ENCODE measurements around the gene TUBB.
A peak's percentile ranks its signal among the peaks of the same experiment; 100 is the strongest.

TUBB gene

DNA sequence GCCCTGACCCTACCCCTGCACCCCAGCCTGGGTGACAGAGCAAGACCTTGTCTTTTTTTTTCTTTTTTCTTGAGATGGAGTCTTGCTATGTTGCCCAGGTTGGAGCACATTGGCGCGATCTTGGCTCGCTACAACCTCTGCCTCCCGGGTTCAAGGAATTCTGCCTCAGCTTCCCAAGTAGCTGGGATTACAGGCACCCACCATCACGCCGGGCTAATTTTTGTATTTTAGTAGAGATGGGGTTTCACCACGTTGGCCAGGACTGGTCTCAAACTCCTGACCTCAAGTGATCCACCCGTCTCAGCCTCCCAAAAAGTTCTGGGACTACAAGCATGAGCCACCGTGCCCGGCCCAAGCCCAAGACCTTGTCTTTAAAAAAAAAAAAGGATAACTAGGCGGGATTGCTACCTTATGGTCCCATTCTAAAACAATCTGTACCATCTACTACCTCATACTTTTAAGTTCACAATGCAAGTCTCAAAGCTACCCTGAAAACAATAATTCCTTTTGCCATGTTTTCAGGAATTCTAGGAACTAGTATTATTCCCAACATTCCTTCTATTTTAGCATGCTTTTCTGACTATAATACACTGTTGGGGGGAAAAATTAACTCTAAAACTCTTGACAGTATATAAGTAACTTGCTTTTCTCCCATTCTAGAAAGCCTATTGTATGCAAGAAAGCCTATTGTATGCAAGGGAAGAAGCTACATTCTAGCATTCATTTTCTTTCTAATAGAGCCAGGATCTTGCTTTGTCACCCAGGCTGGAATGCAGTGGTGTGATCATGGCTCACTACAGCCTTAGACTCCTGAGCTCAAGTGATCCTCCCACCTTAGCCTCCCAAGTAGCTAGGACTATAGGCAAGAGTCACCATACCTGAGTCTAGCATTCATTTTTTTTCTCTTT, 6.6 kb downstream of the TUBB start:
- Mint-ChIP-seq H3K27me3 (no peaks in the 10 kb centered on the region), H3K4me1 (ENCODE audit: low read depth in 2 of 2) (peaks cover 34% of the 10 kb centered on the region in 2 donors), H3K27ac (peak overlapping the region in 1 of 2 donors; percentile 66), H3K9me3 (no peaks in the 10 kb centered on the region), H3K4me3 (no peak overlapping the region), H3K36me3 (ENCODE audit: insufficient read depth) (peaks cover 74% of the 10 kb centered on the region)
- no peak for DNase-seq
- no peak for ATAC-seq (replicated peaks)

DNA sequence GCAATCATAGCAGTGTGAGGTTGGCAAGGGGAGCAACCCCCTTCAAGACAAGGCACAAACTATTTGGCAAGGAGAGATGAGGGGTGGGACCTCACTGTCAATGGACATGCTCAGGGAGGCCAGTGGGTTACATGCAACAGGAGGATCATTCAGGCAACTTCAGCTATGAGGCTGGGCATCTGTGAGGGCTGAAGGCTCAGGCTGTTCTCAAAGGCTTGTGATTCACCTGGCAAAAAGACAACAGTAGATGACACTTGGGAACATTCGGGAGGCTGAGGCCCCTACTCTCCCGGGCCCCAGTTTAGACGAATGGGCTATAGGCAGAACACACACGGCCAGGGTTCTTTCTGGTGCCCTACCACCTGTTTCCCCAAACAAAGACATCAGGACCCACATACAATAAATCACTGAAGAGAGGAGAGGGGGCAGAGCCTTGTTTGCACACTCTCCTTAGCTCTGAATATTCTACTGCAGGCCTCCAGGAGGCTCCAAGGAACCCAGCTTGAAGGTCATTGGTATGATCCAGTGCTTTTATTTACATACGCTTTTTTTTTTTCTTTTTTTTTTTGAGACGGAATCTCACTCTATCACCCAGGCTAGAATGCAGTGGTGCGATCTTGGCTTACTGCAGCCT, 7.9 kb downstream of the TUBB start:
- DNase-seq (no peak), ATAC-seq (replicated peaks) (no peak)
- Mint-ChIP-seq H3K27ac (peak overlapping the region in 1 of 2 donors; percentile 66), H3K4me1 (ENCODE audit: low read depth in 2 of 2) (peaks cover 26 to 28% of the 10 kb centered on the region in 2 donors), H3K27me3 (no peaks in the 10 kb centered on the region), H3K9me3 (no peaks in the 10 kb centered on the region), H3K4me3 (no peak overlapping the region), H3K36me3 (ENCODE audit: insufficient read depth) (peaks cover 70% of the 10 kb centered on the region)

DNA sequence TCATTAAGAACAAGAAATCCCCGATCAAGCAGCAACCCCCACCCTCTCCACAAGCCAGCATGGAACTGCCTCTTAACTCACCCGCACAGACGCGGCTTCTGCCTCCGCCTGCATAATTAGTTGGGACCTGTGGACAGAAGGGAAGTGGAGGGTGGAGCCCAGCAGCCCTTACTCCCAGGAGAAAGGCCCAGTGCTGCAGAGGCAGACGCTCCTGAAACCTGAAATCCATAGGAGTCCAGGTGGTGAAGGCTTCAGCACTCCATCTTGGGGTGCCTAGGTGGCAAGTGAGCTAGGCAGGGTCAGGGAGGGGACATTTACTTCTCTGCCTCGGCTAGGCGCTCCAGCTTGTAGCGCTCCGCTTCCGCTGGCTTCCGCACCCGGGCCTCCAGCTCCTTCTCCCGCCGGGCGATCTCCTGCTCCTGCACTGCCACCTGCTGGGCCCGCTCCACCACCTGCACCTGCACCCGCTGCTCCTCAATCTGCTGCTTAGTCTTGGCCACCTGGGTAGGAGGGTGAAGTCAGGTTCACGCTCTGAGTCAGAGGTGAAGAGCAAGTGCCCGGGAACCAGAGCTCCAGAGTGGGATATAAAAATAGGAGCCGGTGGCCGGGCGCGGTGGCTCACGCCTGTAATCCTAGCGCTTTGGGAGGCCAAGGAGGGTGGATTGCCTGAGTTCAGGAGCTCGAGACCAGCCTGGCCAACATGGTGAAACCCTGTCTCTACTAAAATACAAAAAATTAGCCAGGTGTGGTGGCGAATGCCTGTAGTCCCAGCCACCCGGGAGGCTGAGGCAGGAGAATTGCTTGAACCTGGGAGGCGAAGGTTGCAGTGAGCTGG, 10.7 kb downstream of the TUBB start:
- Mint-ChIP-seq H3K9me3 (no peaks in the 10 kb centered on the region), H3K27ac (peak overlapping the region; percentile 62 to 68), H3K4me3 (peak overlapping the region; percentile 47 to 53), H3K36me3 (ENCODE audit: insufficient read depth) (peaks cover 52% of the 10 kb centered on the region), H3K4me1 (ENCODE audit: low read depth in 2 of 2) (peaks cover 12 to 18% of the 10 kb centered on the region in 2 donors), H3K27me3 (no peaks in the 10 kb centered on the region)
- peak; percentile 99 for ATAC-seq (replicated peaks)
- peak; percentile 70 to 73 (median 72) for DNase-seq

DNA sequence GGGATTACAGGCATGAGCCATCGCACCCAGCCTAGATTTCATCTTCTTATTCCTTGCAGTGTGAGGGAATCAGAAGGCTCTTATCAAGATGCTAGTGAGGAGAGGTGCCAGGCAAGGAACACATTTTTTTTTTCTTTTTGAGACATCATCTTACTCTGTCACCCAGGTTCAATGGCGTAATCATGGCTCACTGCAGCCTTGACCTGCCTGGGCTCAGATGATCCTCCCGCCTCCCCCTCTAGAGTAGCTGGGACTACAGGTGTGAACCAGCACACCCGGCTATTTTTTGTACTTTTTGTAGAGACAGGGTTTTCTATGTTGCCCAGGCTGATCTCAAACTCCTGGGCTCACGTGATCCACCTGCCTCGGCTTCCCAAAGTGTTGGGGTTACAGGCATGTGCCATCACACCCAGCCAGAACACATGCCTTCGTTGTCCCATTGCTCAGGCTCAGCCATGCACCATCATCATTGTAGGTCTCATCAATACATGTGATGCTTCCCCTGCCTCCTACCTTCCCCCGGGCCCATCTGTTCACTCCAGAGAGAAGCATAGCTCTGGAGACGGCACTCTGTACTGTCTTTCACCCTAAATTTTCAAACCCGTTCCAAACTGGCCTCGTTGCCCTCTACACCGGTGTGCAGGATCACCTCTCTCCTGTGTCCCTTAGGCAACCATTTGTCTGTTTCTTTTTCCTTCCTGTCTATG, 12.2 kb downstream of the TUBB start:
- DNase-seq (no peak), ATAC-seq (replicated peaks) (no peak)
- H3K27me3 Mint-ChIP-seq: no peaks in the 10 kb centered on the region
- peaks cover 56% of the 10 kb centered on the region for H3K36me3 Mint-ChIP-seq (ENCODE audit: insufficient read depth)
- no peak overlapping the region for H3K4me3 Mint-ChIP-seq
- peaks cover 25 to 32% of the 10 kb centered on the region in 2 donors for H3K4me1 Mint-ChIP-seq (ENCODE audit: low read depth in 2 of 2)
- no peaks in the 10 kb centered on the region for H3K9me3 Mint-ChIP-seq
- H3K27ac Mint-ChIP-seq: no peak overlapping the region

DNA sequence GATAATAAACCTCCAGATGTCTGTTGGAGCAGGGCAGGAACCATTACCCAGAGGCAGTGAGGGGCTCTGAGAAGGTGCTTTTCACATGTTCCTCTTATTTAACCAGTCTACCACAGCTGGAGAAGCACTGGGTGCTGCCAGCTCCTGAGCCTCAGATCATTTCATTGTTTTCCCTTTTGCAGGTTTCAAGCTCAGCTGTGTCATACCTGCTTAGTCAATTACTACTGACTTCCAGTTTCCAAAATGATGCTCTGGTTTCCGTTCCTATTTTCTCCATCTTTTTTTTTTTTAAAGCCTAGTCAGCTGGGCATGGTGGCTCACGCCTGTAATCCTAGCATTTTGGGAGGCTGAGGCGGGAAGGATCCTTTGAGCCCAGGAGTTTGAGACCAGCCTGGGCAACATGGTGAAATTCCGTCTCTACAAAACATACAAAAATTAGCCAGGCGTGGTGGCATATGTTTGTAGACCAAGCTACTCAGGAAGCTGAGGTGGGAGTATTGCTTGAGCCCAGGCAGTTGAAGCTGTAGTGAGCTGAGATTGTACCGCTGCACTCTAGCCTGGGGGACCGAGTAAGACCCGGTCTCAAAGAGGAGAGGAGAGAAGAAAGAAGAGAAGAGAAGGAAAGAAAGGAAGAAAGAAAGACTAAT, 15.6 kb downstream of the TUBB start:
- ATAC-seq (replicated peaks): no peak

DNA sequence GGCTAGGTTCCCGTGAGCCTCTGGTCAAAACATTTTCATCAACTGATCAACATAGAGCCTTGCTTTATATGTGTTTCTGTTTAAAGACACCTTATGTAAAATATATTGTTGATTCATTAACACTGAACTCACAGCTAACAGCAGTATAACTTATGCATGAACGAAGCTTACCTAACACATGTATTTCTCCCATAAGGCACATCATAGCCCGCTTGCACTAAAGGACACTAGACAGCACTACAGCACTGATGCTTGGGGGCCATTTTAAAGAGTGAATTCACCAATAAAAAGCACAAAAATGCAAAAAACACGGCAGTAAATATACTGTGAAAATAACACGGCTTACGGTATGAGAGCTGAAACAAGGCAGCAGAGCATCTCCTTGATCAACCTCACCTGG, 18.4 kb downstream of the TUBB start:
- no peak overlapping the region for H3K27ac Mint-ChIP-seq
- DNase-seq: no peak
- ATAC-seq (replicated peaks): no peak
- no peaks in the 10 kb centered on the region for H3K9me3 Mint-ChIP-seq
- H3K27me3 Mint-ChIP-seq: no peaks in the 10 kb centered on the region
- H3K36me3 Mint-ChIP-seq (ENCODE audit: insufficient read depth): peaks cover 48% of the 10 kb centered on the region
- no peak overlapping the region for H3K4me3 Mint-ChIP-seq
- H3K4me1 Mint-ChIP-seq (ENCODE audit: low read depth in 2 of 2): peaks cover 42 to 56% of the 10 kb centered on the region in 2 donors

More for the DNA sequence above, 15.6 kb downstream of the TUBB start:
- Mint-ChIP-seq H3K9me3 (no peaks in the 10 kb centered on the region), H3K4me3 (peak overlapping the region; percentile 2 to 40), H3K27ac (no peak overlapping the region), H3K36me3 (ENCODE audit: insufficient read depth) (peaks cover 47% of the 10 kb centered on the region), H3K4me1 (ENCODE audit: low read depth in 2 of 2) (peaks cover 31 to 39% of the 10 kb centered on the region in 2 donors), H3K27me3 (no peaks in the 10 kb centered on the region)
- no peak for DNase-seq

DNA sequence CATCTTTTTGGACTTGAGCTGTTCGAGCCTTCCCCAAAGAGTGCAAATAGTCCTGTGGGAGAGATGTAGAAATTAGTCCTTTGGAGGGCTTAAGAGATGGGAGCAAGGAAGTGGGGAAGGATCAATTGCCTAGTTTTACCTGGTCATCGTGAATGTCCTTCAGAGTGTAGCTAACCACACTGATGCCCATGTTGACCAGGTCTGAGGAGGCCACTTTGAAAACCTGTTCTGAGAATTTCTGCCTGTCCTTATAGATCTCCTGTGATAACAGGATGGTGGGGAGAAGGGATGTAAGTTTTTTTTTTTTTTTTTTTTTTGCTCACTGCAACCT, 20.4 kb downstream of the TUBB start:
- ATAC-seq (replicated peaks) (no peak), DNase-seq (no peak)
- Mint-ChIP-seq H3K9me3 (no peaks in the 10 kb centered on the region), H3K4me3 (peak overlapping the region; percentile 90 to 97), H3K4me1 (ENCODE audit: low read depth in 2 of 2) (peaks cover 56 to 64% of the 10 kb centered on the region in 2 donors), H3K36me3 (ENCODE audit: insufficient read depth) (peaks cover 51% of the 10 kb centered on the region), H3K27me3 (no peaks in the 10 kb centered on the region), H3K27ac (peak overlapping the region in 1 of 2 donors; percentile 72)

DNA sequence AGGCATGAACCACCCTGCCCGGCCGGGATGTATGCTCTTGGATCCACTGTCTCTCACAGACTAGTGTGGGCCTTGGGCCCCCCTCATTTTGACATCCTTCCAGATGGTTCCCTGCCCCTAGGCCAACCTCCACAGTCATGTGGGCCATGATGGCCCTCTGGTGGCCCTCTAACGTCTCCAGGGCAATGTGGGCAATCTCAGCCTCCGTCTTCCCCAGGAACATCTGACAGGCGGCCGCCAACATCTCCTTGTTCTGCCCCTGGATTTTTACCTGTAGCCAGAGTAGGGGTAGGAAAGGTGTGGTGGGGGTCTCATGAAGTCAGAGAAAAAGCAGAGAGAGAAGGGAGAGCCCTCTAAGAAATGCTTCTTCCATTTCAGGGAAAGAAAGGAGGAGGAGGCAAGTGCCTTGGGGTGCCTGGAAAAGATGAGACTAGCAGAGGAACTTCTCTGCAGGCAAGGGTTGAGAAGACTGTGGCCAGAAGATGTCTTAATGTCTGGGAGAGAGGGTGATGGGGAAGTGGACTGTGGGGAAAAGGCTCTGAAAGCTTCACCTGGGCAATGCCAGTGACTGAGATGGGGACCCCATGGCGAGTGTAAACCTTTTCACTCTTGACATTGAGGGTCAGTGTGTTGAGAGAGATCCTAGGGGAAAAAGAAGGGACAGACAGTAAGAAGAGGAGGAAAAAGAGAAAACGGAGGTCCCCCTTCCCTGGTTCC, 21.1 kb downstream of the TUBB start:
- Mint-ChIP-seq H3K9me3 (no peaks in the 10 kb centered on the region), H3K27ac (peak overlapping the region; percentile 94 to 96), H3K27me3 (no peaks in the 10 kb centered on the region), H3K36me3 (ENCODE audit: insufficient read depth) (peaks cover 51% of the 10 kb centered on the region), H3K4me1 (ENCODE audit: low read depth in 2 of 2) (peaks cover 52 to 60% of the 10 kb centered on the region in 2 donors), H3K4me3 (peak overlapping the region; percentile 90 to 97)
- no peak for DNase-seq
- no peak for ATAC-seq (replicated peaks)

DNA sequence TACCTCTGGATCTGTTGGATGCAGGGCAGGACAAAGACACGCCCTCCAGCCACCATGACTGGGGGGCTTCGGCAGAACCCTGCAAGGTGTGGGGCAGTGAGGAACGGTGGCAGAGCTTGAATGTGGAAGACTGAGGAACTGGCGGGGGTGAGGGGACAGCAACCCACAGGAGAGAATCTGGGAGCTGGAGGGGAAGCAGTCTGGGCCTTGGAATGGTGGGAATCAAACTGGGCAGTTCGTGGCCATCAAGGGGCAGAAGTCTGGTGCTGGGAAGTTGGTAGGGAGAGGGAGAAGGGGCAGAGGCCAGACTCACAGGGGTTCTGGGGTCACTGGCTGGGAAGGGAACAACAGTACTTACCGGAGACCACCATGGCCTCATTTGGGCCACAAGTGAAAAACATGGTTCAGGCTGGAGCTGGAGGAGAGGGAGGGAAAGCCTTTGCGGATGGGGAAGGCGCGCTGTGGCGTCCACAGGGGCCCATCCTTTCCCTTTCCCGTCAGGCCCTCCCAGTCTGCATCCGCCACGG, 21.7 kb downstream of the TUBB start:
- Mint-ChIP-seq H3K9me3 (no peaks in the 10 kb centered on the region), H3K27me3 (no peaks in the 10 kb centered on the region), H3K36me3 (ENCODE audit: insufficient read depth) (peaks cover 48% of the 10 kb centered on the region), H3K4me3 (peak overlapping the region; percentile 90 to 97), H3K4me1 (ENCODE audit: low read depth in 2 of 2) (peaks cover 48 to 56% of the 10 kb centered on the region in 2 donors), H3K27ac (peak overlapping the region; percentile 94 to 96)
- DNase-seq: no peak
- ATAC-seq (replicated peaks): no peak

DNA sequence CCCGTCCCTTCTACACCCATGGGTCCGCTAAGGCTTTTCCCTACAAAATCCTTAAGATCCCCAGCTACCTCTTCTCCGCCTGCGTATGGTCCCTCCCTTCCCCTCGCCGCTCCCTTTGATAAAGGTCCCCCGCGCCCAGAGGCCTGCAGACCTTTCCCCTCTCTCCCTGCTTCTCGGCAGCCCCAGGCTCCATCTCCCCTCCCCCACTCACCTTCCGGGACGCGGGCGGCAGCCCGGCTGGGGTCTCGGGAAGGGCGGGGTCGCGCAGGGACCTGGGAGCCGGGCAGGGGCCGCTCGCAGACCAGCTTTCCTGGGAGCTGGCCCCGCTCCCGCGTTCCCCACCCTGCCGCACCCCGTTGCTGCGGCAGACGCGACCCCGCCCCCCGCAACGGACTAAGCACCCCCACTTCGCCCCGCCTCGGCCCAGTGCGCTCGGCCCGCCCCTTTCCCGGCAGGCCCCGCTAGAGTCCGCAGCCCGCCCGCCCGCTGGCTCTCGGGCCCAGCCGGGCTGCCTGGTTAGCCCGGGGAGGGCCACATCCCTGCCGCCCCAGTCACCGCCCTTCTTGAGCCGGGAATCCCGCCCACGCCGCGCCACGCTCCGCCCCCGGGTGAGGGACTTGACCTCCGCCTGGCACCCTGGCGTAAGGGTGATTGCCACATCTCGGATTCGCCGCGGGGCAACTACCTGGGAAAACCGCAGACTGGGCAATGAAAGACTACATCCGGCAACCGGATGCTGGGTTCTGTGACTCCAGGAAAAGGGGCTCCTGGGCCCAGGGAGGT, 22.4 kb downstream of the TUBB start, which contains the start of gene FLOT1:
FLOT1 (minus strand) TSS at position 372 of the 783 bp plus-strand sequence. CDS start 498 bp downstream, outside the sequence.
- Mint-ChIP-seq H3K36me3 (ENCODE audit: insufficient read depth) (peaks cover 42% of the 10 kb centered on the region), H3K4me3 (peak within 1 kb of the TSS; percentile 90 to 97), H3K27ac (peak within 1 kb of the TSS; percentile 94 to 96), H3K4me1 (ENCODE audit: low read depth in 2 of 2) (peaks cover 41 to 49% of the 10 kb centered on the region in 2 donors), H3K9me3 (no peaks in the 10 kb centered on the region), H3K27me3 (no peaks in the 10 kb centered on the region)
- DNase-seq (peak; percentile 86 to 91 (median 91)), ATAC-seq (replicated peaks) (peak; percentile 77)
